ENCODE data around the gene LRRN2.

The LRRN2 gene

DNA sequence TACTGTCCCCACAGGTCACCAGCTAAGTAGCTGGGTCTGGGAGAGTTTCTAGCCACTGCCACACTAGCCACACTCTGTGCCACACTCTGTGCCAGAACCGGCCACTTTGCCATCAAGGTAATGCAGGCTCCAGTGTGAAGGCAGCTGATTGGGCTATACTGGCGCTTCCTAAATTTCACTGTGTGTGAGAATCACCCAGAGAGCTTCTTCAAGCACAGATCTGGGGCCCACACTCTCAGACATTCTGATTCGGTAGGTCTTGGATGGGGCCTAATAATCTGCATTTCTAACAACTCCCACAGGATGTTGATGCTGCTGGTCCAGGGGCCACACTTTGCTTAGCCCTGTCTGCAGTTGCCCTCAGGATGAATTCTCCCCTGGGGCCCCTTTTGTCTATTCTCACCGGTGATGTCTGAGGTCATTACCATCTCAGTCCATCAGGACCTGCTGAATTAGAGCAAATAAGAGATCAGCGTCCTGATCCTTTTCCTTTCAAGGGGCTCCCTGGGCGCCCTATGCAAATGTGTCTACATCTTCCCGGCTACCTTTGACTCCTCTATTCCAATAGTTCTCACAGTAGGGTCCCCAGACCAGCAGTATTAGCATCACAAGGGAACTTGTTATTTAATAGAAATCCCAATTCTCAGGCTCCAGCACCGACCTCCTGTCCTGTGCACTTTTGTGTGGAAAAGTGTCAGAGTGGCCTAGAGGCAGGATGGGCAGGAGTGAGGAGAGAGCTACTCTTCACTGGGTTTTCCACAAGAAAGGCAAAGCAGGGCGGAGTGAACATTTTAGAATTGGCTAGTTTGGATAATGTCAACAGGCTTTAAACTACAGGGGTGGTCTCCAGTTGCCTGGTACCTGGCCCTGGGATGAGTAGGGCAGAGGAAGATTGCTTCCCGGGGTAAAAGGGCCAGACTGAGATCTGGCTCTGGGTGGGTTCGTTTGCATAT, 24.7 kb upstream of the LRRN2 start:
- TF ChIP-seq, protein P1, sequence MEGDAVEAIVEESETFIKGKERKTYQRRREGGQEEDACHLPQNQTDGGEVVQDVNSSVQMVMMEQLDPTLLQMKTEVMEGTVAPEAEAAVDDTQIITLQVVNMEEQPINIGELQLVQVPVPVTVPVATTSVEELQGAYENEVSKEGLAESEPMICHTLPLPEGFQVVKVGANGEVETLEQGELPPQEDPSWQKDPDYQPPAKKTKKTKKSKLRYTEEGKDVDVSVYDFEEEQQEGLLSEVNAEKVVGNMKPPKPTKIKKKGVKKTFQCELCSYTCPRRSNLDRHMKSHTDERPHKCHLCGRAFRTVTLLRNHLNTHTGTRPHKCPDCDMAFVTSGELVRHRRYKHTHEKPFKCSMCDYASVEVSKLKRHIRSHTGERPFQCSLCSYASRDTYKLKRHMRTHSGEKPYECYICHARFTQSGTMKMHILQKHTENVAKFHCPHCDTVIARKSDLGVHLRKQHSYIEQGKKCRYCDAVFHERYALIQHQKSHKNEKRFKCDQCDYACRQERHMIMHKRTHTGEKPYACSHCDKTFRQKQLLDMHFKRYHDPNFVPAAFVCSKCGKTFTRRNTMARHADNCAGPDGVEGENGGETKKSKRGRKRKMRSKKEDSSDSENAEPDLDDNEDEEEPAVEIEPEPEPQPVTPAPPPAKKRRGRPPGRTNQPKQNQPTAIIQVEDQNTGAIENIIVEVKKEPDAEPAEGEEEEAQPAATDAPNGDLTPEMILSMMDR (IDR thresholded peaks at IDR 0.05; ENCODE audit: low read depth, low read length), result no peak
- no peaks in the 10 kb centered on the region for H3K27me3 ChIP-seq
- no peaks in the 10 kb centered on the region for H3K9me3 ChIP-seq
- no peak overlapping the region for H3K4me3 ChIP-seq (ENCODE audit: low read depth, low read length)
- no peaks in the 10 kb centered on the region for H3K36me3 ChIP-seq
- H3K4me1 ChIP-seq, result peaks cover 8% of the 10 kb centered on the region
- DNase-seq, result no peak

GRCh38 chr1:204709021-204709420, 23.5 kb upstream of the LRRN2 start:
- H3K4me1 ChIP-seq, result peaks cover 8% of the 10 kb centered on the region
- TF ChIP-seq, protein P1 (IDR thresholded peaks at IDR 0.05; ENCODE audit: low read depth, low read length), result no peak

DNA sequence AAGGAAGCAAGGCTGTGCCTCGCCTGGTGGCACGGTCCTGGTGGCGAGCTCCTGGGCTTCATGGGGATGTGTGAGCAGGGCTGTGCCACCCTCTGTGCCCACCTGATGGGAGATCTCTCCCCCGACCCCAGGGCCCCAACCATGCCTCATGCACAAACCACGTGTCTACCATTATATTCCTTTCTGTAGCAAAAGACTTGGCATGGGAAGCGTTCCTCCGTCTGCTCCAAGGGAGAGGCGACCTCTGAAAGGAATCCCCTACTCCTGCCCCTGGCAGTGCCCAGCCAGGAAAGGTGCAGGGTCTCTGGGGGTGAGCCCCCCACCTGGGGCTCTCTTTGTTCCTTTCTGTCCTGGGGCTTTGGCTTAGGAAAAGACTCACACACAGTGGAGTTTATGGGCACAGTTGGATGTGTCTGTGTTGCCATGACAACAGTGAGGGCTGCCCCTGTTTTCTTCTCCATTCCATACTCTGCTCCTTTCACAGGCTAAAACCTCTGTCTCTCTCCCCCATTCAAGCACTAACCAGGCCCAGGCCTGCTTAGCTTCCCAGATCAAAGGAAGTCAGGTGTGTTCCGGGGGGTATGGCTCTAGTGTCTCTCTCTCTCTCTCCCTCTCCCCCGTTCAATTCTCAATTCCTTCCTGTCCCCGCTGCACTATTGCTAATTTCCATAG, 21.4 kb upstream of the LRRN2 start:
- no peak for DNase-seq
- Histone ChIP-seq H3K36me3 (no peaks in the 10 kb centered on the region), H3K4me1 (peaks cover 8% of the 10 kb centered on the region), H3K9me3 (no peaks in the 10 kb centered on the region), H3K27me3 (no peaks in the 10 kb centered on the region), H3K4me3 (ENCODE audit: low read depth, low read length) (no peak overlapping the region)
- TF ChIP-seq, protein P1 (IDR thresholded peaks at IDR 0.05; ENCODE audit: low read depth, low read length), result no peak

More at GRCh38 chr1:204709021-204709420, 23.5 kb upstream of the LRRN2 start:
- Histone ChIP-seq H3K36me3 (no peaks in the 10 kb centered on the region), H3K9me3 (no peaks in the 10 kb centered on the region), H3K4me3 (ENCODE audit: low read depth, low read length) (no peak overlapping the region), H3K27me3 (no peaks in the 10 kb centered on the region)
- DNase-seq, result no peak

GRCh38 chr1:204705888-204706837, 20.6 kb upstream of the LRRN2 start:
- TF ChIP-seq, protein P1 (IDR thresholded peaks at IDR 0.05; ENCODE audit: low read depth, low read length), result no peak
- Histone ChIP-seq H3K36me3 (no peaks in the 10 kb centered on the region), H3K4me1 (peaks cover 8% of the 10 kb centered on the region), H3K9me3 (no peaks in the 10 kb centered on the region), H3K27me3 (no peaks in the 10 kb centered on the region), H3K4me3 (ENCODE audit: low read depth, low read length) (no peak overlapping the region)
- DNase-seq, result no peak

GRCh38 chr1:204705493-204705811, 19.9 kb upstream of the LRRN2 start:
- Histone ChIP-seq H3K4me3 (ENCODE audit: low read depth, low read length) (no peak overlapping the region), H3K36me3 (no peaks in the 10 kb centered on the region), H3K4me1 (peaks cover 8% of the 10 kb centered on the region; the same call in 1 of the 2 replicates), H3K27me3 (no peaks in the 10 kb centered on the region), H3K9me3 (no peaks in the 10 kb centered on the region)
- DNase-seq, result no peak
- TF ChIP-seq, protein P1 (IDR thresholded peaks at IDR 0.05; ENCODE audit: low read depth, low read length), result no peak
